GM12872 (cell line): Measurements from ENCODE around the gene CCDC80.

Source experiments
- TF ChIP-seq, protein P1 (sequence below): IDR thresholded peaks from 3 replicates; pipeline ENCODE4 v1.5.1; 2011; ENCODE audit warnings: low read depth, mild to moderate bottlenecking, low read length, moderate library complexity; ENCODE audit not compliant: insufficient read depth

The CCDC80 gene

DNA sequence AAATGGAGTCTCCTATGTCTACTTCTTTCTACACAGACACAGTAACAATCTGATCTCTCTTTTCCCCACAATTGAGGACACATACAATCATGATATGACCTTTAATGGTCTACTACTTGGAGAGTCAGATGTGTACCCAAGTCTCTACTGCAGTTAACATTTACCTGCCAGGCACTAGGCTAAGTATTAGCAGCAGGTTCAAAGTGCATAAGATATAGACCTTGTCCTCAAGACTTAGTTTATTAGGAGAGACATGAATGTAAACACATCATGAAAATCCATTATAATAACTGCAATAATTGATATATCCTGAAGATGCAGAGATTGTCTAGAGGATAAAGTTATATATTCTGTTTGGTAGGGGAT lies 76.0 kb downstream of the CCDC80 start:
- TF ChIP-seq, protein P1, sequence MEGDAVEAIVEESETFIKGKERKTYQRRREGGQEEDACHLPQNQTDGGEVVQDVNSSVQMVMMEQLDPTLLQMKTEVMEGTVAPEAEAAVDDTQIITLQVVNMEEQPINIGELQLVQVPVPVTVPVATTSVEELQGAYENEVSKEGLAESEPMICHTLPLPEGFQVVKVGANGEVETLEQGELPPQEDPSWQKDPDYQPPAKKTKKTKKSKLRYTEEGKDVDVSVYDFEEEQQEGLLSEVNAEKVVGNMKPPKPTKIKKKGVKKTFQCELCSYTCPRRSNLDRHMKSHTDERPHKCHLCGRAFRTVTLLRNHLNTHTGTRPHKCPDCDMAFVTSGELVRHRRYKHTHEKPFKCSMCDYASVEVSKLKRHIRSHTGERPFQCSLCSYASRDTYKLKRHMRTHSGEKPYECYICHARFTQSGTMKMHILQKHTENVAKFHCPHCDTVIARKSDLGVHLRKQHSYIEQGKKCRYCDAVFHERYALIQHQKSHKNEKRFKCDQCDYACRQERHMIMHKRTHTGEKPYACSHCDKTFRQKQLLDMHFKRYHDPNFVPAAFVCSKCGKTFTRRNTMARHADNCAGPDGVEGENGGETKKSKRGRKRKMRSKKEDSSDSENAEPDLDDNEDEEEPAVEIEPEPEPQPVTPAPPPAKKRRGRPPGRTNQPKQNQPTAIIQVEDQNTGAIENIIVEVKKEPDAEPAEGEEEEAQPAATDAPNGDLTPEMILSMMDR: no peak

DNA sequence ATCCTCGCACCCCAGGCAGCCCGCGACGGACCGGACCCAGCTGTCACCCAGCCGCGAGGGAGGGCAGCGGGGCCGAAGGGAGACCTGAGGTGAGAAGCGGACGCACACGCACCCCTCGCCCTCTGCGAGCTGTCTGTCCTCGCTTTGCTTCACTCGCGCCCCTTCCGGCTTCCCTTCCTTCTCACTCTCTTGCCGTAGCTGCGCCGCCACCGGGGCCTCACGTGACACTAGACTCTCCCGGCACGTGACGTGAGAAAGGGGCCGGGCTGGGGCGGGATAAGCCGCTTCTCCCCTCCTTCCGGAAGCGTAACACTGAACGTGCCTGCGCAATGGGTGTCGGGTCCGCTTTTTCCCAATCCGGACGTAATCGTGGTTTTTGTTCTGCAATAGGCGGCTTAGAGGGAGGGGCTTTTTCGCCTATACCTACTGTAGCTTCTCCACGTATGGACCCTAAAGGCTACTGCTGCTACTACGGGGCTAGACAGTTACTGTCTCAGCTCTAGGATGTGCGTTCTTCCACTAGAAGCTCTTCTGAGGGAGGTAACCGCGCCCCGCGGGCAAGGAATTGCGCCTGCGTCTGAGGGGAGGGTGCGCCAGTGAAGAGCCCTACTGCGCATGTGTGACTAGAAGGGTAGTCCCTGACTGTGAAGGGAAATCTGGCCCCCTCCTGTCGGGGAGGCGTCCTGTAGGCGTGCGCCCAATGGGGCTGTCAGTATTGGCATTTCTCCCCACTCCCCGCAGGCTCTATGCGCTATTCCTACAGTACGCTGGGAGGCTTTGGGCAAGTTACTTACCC lies 79.0 kb downstream of the CCDC80 start, which contains the start of the genes ATG3 and SLC35A5:
TSS of gene ATG3 (minus strand) at position 229 of the 796 bp plus-strand sequence. CDS start 434 bp downstream, outside the sequence.
TSS of gene SLC35A5 (plus strand) at position 312 of the 796 bp plus-strand sequence. CDS start 1,359 bp downstream, outside the sequence.
- TF ChIP-seq, protein P1: peak; percentile 26; the same call in 1 of the 3 replicates

DNA sequence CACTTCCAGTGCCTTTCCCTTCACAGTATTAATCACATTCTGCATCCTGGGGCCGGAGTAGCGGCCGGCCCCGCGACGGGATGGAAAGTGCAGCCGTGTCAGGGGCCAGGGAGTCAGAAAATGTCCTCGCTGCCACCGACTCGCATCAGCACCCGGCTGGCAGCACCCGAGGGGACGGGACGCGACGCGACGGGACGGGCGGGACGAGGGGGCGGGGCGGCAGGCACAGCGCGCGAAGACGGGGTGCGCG lies 79.5 kb downstream of the CCDC80 start:
- TF ChIP-seq, protein P1: no peak

DNA sequence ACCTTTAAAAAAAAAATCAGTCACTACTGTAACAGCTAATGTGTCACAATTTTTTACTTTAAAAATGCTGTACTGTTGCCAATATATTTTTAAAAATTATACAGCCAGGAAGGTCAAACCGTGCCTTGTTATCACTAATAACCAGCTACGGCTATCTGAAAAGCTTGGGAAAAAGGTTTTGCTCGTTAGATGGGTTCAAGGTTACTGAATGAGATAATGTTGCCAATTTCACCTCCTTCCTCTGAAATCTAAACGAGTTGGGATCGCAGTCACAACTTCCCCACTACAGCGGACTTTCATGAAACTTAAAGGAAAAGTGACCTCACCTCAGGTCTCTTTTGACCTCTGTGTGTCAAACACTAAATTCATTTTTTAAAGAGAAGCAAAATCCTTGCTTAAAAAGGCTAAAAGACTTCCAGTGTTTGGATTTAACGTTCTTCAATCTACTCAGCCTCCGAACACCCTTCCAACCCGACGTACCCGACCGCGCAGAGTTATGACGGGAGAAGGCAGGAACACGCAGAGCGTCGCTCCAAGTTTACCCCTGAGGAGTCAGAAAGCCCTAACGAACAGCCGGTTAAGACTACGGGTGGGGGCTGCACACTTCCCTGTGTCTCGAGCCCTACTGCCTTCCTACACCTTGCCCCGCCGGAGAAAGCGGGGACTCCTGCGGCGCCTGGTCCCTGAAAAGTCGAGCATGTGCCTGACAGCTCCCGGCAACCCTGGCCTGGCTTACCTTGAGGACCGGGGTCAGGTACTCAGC lies 80.0 kb downstream of the CCDC80 start:
- TF ChIP-seq, protein P1: no peak

DNA sequence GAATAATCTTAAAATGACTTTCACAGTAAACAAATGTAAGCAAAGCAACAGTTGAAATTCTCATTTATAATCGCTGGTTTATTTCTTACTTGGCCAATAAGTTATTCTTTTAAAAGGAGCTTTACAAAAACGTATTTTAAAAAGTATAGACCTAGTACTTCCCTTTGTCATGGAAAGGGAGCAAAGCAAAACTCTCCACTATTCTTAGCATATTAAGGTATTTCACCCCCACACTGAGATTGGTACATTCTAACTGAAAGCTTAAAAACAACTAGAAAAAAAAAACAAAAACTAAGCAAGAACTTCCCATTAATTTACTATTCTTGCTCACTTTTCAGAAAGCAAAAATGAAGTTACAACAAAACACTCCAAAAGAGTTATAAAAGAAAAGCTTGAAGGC lies 80.6 kb downstream of the CCDC80 start:
- TF ChIP-seq, protein P1: no peak

DNA sequence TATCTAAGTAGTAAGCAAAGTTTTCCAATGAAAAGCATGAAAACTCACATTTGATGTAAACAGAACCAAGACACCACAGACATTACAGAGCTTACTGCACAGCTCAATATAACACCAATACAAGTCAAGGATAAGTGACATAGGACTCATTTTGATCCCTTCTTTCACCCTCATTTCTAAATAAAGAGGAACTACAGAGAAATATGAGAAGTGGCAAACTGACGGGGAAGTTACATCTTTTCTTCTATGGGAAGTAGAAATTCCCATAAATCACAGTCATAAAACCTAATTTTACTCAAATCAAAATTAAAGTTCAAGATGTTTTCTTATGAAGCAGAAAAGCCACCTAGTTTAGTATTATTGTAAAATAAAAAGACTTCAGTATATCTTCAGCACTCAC lies 83.0 kb downstream of the CCDC80 start:
- TF ChIP-seq, protein P1: no peak

DNA sequence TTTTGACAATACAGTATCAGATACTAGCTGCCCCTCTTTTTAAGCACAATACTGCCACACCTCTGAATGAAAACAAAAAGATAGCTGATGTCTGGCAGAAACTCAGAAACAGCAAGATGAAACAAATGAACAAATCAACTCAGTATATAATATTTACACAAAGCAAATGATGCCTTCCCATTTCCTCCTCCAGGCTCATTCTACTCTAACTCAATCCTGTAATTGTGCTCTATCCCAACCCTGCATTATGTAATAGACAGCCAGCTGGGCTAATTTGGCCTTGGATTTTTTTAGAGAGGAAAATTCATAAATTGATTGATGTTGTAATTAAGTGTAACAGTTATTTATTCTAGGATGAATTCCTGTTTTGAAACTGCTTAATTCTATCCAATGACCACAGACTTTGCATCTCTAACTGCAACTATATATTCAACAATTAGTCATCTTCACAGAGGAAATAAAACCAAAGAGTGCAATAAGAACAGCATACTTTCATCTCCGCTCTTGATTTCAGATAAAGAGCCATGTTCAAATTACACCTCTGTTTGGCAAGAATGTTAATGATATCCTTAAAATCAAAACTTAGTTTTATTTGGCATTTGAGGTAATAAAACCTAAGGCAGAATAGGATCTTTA lies 85.3 kb downstream of the CCDC80 start:
- TF ChIP-seq, protein P1: no peak
